Measurements from ENCODE around the gene CELA2A.
A peak's percentile ranks its signal among the peaks of the same experiment; 100 is the strongest.
"Not testable (repeated sequence)": the region's sequence is repeated elsewhere in the genome, so short reads cannot be mapped to it uniquely, and the experiment has no call there.

CELA2A gene

DNA sequence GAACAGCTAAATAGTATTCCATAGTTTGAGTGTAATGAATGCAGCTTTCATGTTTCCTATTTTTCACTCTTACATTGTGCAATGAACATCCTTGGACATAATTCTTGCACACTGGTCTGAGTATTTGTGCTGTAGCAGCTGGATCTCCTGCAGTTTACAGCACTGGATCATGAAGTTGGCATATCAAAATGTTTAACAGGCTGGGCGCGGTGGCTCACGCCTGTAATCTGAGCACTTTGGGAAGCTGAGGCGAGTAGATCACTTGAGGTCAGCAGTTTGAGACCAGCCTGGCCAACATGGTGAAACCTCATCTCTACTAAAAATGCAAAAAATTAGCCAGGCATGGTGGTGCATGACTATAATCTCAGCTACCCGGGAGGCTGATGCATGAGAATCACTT lies 14.5 kb downstream of the CELA2A start:
- not testable (repeated sequence) for DNase-seq

DNA sequence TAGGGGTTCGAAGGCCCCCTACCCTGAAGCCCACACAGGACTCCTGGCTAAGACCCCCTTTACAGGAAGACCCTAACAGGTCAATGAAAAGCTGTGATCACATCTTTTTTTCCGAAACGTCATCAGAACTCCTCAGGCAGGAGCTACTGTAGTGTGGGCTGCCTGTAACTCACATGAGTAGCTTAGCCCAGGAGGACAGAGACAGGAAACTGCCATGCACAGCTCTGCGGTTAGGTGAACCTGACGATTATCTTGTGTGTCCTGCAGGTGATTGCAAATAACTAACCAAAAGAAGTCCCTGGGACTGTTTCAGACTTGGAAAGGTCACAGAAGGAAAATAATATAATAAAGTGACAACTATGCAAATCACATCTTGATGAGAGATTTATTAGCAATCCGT lies 15.2 kb downstream of the CELA2A start:
- DNase-seq = not testable (repeated sequence)

DNA sequence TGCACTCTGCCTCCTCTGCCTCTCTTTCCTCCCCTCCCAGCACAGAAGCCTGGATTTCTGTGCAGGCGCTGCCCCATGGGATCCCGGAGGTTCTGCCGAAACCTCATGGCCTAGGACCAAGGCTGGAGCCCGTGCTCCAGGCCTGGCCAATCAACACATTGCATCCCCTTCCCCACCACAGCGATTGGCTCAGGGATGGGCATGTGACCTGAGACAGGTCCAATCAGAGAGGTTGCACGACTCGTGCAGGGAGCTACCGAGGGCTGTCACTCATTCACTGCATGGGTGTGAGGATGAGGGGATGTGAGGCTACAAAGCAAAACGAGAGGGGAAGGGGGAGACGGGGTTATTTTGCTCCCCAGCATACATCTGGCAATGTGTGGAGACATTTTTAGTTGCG lies 16.1 kb downstream of the CELA2A start:
- DNase-seq = no peak

DNA sequence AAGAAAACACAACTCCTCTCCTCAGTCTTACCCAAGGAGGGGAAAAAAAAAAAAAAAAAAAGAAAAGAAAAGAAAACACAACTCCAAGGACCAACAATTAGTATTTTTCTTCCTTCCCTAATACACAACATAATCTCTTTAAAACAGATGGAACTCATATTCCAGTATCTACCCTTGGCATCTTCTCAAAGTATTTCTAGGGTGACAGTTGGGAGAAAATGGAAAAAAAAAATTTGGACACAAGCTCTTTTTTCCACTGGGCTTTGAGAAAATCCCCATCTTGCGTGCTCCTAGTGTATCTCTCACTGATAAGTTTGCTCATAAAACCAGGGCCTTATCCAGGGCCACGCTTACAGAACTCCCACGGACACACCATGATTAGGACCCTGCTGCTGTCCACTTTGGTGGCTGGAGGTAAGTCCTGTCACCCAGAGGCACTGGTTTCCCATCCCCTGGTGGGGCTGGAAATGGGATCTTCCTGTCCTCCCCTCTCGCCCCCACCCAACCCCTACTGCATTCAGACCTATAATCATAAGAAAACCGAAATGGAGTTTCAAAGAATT lies 19.3 kb downstream of the CELA2A start, which contains the start of gene CELA2B:
TSS of gene CELA2B (plus strand) at position 353 of the 563 bp plus-strand sequence. CDS start at position 375, 22 bp downstream.
- DNase-seq = no peak

DNA sequence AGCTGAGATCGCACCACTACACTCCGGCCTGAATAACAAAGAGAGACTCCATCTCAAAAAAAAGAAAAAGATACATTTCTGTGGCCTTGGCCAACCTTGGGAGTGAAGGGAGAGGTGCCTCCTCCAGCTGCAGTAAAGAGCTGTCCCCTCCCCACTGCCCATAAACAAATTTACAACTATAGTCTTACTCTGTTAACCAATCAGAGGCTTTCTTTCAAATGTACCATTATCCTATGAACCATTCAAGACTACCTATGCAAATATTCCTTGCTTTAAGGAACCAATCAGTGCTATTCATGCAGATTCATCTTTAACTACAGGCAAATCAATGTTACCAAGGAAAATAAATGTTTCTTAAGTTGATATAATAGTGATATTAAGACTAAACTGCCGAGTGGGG lies 20.4 kb downstream of the CELA2A start:
- no peak for DNase-seq

DNA sequence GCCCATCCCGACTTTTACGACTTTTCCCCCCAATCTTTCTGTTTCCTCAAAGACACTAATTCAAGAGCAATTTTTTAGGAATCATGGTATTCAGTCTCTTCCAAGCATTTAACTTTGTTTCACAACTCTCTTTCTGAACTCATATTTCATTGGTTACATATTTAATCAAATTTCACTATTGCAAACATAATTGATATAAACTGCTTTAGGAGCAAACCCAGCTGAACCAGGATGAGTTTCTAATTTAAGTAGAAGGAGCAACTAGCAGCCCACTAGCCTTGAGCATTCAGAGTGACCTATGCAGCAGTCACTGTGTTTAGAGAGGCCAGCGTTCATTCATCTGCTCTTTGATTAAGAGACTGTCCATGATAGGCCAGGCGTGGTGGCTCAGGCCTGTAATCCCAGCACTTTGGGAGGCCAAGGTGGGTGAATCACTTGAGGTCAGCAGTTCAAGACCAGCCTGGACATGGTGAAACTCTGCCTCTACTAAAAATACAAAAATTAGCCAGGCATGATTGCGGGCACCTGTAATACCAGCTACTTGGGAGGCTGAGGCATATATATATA lies 21.2 kb downstream of the CELA2A start:
- no peak for DNase-seq

DNA sequence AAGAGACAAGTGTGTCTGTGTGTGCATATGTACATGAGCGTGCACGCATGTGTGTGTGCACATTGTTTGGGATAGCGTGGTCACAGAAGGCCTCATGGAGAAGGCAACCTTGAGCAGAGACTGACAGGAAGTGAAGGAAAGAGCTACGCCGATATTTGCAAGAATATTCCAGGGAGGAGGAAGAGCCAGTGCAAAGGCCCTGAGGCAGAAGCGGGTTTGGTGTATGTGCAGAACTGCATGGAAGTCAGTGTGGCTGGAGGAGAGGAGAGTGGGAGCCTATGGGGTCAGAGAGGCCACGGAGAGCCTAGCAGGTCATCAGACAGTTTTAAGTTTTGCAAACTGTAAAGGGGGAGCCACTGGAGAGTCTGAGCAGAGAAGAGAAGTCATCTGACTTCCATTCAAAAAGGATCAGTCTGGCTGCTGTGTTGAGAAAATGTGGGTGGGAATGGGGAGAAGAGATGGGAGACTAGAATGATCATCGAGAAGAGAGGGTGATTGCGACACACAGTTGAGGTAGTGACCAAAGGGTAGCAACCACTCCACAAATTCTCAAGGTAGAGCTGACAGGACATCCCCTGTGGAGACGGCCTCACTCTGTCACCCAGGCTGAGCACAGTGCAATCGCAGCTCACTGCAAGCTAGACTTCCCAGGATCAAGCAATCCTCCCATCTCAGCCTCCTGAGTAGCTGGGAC lies 23.3 kb downstream of the CELA2A start:
- DNase-seq = no peak

DNA sequence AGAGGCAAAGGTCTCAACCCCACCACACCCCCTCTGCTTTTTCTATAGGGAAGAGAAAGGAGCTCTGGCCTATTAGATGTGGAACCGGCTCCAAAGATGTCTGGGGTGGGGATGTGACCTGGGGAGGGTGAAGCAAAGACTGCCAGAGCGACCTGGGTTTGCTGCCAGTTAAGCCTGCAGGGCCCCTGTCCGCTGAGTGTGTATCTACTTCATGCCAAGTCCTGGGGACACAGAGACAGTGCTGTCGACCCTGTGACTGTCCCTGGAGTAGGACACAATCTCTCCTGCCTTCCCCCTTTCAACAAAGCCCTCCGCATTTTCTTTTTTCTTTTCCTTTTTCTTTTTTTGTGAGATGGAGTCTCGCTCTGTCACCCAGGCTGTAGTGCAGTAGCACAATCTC lies 25.9 kb downstream of the CELA2A start:
- not testable (repeated sequence) for DNase-seq

DNA sequence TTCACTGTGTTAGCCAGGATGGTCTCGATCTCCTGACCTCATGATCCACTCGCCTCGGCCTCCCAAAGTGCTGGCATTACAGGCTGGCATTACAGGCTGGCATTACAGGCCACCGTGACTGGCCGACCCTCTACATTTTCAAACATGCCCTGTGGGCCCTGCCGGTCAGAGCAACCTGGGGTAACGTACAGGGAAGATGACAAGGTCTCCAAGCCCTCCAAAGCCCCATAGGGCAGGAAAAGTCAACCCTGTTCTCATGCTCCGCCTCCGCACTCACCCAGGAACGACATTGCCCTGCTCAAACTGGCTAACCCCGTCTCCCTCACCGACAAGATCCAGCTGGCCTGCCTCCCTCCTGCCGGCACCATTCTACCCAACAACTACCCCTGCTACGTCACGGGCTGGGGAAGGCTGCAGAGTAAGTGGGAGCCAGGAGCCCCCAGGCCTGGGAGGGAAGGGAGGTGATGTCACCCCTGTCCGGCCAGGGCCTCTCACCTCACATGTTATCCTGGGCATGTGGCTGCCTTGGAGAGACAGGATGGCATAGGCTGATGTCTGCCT lies 26.5 kb downstream of the CELA2A start:
- not testable (repeated sequence) for DNase-seq

DNA sequence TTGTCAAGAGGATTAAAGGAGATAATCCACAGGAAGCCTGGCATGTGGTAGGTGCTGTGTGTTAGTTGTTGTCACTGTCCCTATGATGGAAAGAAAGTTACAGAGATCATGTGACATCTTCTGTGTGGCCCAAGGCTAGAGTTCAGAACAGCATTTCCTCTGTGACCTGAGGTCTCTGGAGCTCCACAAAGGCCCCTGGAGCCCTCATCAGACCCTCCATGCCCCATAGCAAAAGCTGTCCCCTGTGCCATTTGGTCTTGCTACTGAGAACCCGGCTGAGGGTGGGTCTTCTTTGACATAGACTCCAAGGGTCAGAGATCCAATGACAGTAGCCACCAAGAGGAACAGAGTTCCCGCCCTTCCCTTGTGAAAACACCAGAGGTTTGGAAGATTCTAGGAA lies 27.4 kb downstream of the CELA2A start:
- no peak for DNase-seq

DNA sequence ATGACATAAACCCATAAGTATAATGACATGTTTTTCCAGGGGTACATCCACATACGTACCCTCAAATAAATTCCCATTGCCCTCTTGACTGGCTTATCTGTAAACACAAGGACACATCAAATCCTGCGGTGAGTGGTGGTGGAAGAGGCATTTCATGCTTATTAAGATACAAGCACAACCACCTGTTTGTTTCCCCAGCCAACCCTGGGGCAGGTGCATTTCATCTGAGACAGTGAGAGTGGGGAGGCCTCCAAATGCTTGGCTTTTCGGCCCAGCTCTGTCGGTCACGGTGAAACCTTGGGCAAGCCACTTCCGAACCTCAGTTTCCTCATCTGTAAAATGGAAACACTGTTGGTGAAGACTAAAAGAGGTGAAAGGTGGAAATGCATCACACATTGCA lies 27.9 kb downstream of the CELA2A start:
- not testable (repeated sequence) for DNase-seq

DNA sequence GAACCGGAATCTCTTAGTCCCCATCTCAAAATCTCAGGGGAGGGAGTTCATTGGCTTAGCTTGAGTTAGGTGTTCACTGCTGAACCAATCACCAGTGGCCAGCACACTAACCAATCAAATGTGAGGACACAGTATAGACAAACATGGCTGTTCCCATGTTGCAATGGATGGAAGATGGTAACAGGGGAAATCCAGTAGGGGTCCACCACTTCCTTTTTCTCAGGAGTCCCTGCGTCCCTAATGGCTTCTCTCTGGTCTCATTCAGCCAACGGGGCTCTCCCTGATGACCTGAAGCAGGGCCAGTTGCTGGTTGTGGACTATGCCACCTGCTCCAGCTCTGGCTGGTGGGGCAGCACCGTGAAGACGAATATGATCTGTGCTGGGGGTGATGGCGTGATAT lies 29.1 kb downstream of the CELA2A start:
- DNase-seq = no peak

DNA sequence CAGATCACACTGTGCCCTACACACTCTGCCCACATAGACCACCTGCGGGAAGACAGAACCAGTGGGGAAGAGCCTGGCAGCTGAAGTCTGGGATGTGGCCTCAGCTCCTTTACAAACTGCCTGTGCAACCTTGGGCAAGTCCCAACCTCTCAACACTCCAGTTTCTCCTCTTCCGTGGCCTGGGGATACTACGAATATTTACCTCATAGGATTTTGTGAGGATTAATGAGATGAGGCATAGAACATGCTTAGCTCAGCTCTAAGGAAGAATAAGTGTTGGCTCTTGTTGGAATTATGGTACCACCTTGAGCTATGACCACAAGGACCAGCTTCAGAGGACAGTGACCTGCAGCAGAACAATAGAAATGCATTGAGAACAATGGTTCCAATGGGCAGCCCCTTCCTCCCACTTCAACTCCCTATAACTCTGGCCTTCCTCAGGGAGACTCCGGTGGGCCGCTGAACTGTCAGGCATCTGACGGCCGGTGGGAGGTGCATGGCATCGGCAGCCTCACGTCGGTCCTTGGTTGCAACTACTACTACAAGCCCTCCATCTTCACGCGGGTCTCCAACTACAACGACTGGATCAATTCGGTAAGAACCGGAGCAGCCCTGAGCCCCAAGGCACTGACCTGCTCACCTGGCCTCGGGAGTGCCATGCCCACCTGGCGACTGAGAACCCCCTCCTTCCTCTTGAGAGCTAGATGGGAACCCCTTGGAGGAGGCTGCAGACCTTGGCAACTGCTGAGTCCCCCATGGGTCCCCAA lies 30.5 kb downstream of the CELA2A start:
- not testable (repeated sequence) for DNase-seq

DNA sequence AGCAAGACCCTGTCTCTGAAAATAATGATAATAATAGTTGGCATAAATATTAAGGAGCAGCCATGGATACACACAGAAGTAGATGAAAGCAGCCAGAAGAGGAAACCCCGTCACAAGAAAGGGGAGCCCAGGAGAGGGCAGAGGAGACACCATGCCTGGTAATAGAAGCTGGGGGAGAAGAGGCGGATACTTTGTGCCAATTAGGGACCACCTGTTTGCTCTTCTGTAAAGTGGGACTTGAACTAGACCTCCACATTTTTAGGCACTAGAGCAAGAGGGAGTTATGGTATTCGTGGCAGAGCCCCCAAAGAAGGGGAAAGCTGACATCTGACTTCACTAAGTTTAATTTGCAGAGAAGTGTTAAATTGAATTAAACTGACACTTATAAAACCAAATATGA lies 31.8 kb downstream of the CELA2A start:
- DNase-seq = no peak

DNA sequence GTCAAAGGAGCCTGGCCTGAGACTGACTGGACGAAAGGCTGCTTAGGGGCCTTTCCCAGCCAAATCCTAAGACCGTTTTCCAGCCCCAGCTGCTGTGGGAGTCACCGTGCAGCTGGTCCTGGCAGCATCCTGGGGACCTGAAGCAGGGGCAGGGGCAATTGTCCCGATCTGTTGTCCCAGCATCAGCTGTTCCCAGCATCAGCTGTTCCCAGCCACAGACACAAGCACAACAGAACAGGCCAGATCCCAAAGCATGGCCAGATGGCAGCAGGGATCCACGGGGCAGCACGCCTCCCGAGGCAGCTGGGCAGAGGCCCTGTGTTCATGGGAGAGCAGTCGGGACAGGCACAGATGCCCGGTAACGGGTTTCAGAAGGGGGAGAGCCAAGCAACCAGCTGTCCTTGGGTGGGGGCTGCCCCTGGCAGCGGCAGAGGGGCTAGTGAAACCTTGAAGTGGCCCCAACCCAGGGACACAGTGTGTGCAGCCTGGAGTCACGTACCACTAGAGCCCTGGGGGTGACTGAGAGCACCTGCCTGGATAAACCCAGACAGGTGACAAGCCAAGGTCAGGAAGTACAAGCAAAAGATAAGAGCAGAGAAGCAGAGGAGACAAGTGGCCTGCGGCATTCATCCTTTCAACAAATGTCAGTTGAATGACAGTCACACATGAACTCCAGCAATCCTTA lies 32.7 kb downstream of the CELA2A start:
- peak; percentile 51 for DNase-seq

DNA sequence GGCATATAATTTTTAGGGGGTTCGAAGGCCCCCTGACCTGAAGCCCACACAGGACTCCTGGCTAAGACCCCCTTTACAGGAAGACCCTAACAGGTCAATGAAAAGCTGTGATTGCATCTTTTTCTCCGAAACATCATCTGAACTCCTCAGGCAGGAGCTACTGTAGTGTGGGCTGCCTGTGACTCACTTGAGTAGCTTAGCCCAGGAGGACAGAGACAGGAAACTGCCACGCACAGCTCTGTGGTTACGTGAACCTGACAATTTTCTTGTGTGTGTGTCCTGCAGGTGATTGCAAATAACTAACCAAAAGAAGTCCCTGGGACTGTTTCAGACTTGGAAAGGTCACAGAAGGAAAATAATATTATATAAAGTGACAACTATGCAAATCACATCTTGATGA lies 34.5 kb downstream of the CELA2A start:
- not testable (repeated sequence) for DNase-seq

DNA sequence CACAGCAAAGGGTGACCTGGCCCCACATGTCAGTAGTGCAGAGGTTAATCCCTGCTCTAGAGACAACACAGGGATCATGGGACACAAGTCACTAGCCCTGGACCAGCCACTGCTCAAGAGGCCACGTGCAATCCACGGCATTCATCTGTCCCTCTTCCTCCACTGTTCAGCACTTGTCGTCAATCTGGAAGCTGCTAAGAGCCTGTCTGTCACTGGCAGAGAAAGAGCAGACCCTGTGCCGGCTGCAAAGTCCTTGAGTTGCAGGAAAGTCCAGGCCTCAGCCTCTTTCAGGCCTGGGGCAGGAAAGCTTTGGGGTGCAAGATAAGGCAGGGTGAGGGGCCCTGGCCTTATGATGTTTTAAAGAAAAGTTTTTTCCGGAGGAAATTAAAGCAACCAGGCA lies 36.1 kb downstream of the CELA2A start:
- DNase-seq = no peak

DNA sequence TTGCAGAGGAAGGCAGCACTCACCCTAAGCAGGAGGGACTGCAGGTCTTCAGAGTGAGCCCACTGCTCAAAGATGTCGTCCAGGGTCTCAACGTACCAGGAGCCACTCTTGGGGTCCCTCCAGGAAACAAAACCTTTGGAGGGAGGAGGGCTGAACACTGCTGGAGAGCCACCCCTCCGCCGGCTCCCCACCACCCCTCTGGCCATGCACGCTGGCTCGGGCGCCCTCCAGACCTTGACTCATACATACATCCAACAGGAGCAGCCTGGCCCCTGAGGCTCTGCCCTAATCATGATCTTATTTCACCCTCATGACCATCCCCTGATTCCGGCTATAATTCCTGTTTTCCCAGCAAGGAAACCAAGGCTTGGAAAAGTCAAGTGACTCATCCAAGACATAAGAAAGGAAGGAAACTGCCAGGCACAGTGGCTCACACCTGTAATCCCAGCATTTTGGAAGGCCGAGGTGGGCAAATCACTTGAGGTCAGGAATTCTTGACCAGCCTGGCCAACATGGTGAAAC lies 37.4 kb downstream of the CELA2A start:
- no peak for DNase-seq

DNA sequence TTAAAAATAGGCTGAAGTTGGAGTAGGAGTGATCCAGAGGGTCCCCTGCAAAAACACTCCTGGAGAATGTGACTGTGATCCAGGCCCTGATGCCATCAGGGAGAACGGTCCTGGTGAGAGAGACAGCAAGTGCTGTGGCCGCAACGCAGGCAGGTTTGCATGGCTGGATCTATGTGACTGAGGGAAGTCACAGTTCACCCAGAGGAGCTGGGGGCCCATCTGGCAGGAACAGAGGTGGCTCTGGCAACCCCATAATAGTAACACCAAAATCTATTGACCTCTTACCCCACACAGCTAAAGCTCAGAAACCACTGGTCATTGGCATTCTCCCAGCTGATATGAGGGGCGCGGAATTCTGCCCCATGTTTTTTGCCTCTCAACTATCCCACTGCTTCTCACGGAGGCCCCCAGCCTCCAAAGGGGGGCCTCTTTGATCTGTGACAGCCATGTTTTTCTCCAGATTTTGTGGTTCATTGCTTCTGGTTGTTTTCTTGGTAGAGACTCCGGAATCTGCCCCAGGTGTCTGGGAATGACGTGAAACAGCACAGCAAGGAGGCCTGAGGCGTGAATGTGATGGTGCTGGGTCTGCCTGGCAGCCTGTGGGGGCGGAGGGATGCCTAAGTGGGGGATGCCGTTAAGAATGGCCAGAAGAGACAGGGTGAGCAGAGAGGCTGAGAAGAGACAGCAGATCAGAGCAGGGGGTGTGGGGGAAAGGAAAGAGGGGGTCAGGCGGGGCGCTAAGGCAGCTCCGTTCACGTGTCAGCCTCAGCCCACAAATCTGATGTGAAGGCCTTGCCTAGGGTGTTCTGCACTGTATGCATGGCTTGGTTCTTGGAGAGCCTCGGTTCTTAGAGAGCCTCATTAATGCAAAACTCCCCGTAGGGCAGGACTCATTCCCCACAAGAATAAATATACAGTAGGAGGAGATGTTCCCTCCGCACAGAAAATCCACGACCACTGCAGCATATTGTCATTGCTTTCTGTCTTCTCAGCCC lies 43.9 kb downstream of the CELA2A start:
- DNase-seq = peak; percentile 46

DNA sequence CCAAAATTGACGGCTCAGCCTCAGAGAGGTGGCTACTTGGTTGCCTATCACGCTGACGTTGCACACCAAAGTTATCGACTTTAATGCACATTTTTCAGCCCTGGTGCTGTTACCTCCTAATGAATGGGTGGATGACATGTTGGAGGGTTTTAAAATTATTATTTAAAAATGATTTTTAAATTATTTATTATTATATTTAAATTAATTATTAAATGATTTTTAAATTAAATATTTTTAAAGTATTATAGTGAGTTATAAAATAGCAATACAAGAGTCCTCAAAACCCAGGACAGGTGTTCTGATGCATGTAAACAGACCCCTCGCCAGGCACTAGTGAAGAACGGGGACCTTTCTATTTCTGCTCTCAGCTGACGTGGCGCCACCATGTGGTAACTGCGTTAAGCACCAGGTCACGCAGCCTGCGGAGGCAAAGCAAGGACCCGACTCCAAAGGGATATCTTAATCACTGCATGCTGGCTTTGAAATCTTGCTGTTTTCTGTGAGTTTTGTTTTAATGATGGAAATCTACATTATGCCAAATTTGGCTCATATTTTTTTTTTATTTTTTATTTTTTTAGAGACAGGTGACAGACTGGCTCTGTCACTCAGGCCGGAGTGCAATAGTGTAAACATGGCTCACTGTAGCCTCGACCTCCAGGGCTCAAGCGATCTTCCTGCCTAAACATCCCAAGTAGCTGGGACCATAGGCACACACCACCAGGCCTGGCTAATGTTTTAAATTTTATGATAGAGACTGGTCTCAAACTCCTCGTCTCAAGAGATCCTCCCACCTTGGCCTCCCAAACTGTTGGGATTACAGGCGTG lies 44.9 kb downstream of the CELA2A start:
- peak; percentile 63 for DNase-seq

All from retina (tissue), 1 donor.